ENCODE measurements around the gene ZFAND4. TPM values are rescaled to one million over a fixed set of nuclear protein-coding genes. Genes with fewer than 3 reads are reported as not detected.
"Not testable (repeated sequence)": the region's sequence is repeated elsewhere in the genome, so short reads cannot be mapped to it uniquely, and the experiment has no call there.

The ZFAND4 gene
- total RNA-seq, 1 experiment from 2014 or later, result 18.3 TPM

- CTCF ChIA-PET, result interaction anchor here (0.6 to 0.8 kb wide), 3 partner anchors 18 to 1457 kb away, joined by 4 to 6 read pairs (median 5); no protein-coding TSS in a partner anchor
- H3K36me3 Mint-ChIP-seq, result no peaks in the 10 kb centered on the region
- 0 out of 2 replicates have a peak, but pooled peaks cover 7% of the 10 kb centered on the region for H3K9me3 Mint-ChIP-seq
- no peak overlapping the region for H3K27ac Mint-ChIP-seq
- no peak overlapping the region for H3K4me3 Mint-ChIP-seq
- ATAC-seq (no peak), DNase-seq (ENCODE audit: low spot score) (no peak)
- POLR2A ChIA-PET, result interaction anchor here (0.7 kb wide), 1 partner anchor 37 kb away, joined by 3 read pairs; no protein-coding TSS in a partner anchor
- TF ChIP-seq, protein P1, sequence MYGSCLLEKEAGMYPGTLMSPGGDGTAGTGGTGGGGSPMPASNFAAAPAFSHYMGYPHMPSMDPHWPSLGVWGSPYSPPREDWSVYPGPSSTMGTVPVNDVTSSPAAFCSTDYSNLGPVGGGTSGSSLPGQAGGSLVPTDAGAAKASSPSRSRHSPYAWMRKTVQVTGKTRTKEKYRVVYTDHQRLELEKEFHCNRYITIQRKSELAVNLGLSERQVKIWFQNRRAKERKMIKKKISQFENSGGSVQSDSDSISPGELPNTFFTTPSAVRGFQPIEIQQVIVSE (CRISPR knock-in tag; IDR thresholded peaks at IDR 0.05; ENCODE audit: borderline replicate concordance), result no peak
- TF ChIP-seq, protein P2, sequence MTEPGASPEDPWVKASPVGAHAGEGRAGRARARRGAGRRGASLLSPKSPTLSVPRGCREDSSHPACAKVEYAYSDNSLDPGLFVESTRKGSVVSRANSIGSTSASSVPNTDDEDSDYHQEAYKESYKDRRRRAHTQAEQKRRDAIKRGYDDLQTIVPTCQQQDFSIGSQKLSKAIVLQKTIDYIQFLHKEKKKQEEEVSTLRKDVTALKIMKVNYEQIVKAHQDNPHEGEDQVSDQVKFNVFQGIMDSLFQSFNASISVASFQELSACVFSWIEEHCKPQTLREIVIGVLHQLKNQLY (CRISPR knock-in tag; IDR thresholded peaks at IDR 0.05), result no peak
- TF ChIP-seq ZMAT4 (CRISPR knock-in tag; IDR thresholded peaks at IDR 0.05) (no peak), MAX (CRISPR knock-in tag; IDR thresholded peaks at IDR 0.05) (no peak), ZNF232 (CRISPR knock-in tag; IDR thresholded peaks at IDR 0.05) (no peak), JAZF1 (CRISPR knock-in tag; IDR thresholded peaks at IDR 0.05) (no peak), ZBTB21 (CRISPR knock-in tag; IDR thresholded peaks at IDR 0.05; ENCODE audit: borderline replicate concordance) (no peak), OVOL2 (CRISPR knock-in tag; IDR thresholded peaks at IDR 0.05; ENCODE audit: borderline replicate concordance) (no peak), ZNF317 (CRISPR knock-in tag; IDR thresholded peaks at IDR 0.05; ENCODE audit: borderline replicate concordance, low read depth) (no peak), FOXJ3 (CRISPR knock-in tag; IDR thresholded peaks at IDR 0.05; ENCODE audit: borderline replicate concordance) (no peak), GRHL2 (CRISPR knock-in tag; IDR thresholded peaks at IDR 0.05; ENCODE audit: insufficient replicate concordance, severe bottlenecking) (no peak), ZNF138 (CRISPR knock-in tag; conservative IDR thresholded peaks at IDR 0.05) (no peak)
- TF ChIP-seq, protein P3, sequence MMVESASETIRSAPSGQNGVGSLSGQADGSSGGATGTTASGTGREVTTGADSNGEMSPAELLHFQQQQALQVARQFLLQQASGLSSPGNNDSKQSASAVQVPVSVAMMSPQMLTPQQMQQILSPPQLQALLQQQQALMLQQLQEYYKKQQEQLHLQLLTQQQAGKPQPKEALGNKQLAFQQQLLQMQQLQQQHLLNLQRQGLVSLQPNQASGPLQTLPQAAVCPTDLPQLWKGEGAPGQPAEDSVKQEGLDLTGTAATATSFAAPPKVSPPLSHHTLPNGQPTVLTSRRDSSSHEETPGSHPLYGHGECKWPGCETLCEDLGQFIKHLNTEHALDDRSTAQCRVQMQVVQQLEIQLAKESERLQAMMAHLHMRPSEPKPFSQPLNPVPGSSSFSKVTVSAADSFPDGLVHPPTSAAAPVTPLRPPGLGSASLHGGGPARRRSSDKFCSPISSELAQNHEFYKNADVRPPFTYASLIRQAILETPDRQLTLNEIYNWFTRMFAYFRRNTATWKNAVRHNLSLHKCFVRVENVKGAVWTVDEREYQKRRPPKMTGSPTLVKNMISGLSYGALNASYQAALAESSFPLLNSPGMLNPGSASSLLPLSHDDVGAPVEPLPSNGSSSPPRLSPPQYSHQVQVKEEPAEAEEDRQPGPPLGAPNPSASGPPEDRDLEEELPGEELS (CRISPR knock-in tag; IDR thresholded peaks at IDR 0.05), result no peak
- TF ChIP-seq, protein P4, sequence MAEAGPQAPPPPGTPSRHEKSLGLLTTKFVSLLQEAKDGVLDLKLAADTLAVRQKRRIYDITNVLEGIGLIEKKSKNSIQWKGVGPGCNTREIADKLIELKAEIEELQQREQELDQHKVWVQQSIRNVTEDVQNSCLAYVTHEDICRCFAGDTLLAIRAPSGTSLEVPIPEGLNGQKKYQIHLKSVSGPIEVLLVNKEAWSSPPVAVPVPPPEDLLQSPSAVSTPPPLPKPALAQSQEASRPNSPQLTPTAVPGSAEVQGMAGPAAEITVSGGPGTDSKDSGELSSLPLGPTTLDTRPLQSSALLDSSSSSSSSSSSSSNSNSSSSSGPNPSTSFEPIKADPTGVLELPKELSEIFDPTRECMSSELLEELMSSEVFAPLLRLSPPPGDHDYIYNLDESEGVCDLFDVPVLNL (CRISPR knock-in tag; IDR thresholded peaks at IDR 0.05; ENCODE audit: borderline replicate concordance, low read depth), result no peak
- H3K27me3 Mint-ChIP-seq (ENCODE audit: low read depth), result no peaks in the 10 kb centered on the region
- H3K4me1 Mint-ChIP-seq, result peaks cover 11% of the 10 kb centered on the region
Observed at GRCh38 chr10:45575966-45576597, 96.5 kb downstream of the ZFAND4 start.

GRCh38 chr10:45575032-45575761 lies 97.4 kb downstream of the ZFAND4 start:
- peak; percentile 77 for ATAC-seq
- H3K9me3 Mint-ChIP-seq; DNase-seq (ENCODE audit: low spot score); H3K27me3 Mint-ChIP-seq (ENCODE audit: low read depth); H3K36me3 Mint-ChIP-seq; H3K4me1 Mint-ChIP-seq; H3K27ac Mint-ChIP-seq; POLR2A ChIA-PET; H3K4me3 Mint-ChIP-seq: not testable (repeated sequence)
- CTCF ChIA-PET, result interaction anchor here (0.9 kb wide), 1 partner anchor 110 kb away, joined by 7 read pairs; no protein-coding TSS in a partner anchor

DNA sequence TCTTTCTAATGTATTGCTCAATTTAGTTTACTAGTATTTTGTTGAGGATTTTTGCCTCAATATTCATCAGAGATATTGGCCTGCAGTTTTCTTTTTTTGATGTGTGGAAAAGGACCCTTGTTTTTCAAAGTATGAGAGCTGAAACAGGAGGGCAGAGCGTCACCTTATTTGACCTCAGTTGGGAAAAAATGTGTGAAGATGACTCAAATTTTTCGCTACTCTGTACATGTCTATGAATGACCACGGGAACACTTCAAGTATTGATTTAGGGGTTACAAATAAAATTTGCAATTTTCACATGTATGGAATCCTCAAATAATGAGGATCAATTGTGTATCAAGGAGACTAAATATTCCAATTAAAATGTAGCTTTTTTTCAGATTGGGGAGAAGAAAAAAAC lies 103.1 kb downstream of the ZFAND4 start:
- peak overlapping the region; percentile 42; the same call in 1 of the 2 replicates for H3K27ac Mint-ChIP-seq
- CTCF ChIA-PET, result no interaction called here
- TF ChIP-seq RELA (CRISPR knock-in tag; IDR thresholded peaks at IDR 0.05; ENCODE audit: borderline replicate concordance), result no peak
- TF ChIP-seq, protein P5, sequence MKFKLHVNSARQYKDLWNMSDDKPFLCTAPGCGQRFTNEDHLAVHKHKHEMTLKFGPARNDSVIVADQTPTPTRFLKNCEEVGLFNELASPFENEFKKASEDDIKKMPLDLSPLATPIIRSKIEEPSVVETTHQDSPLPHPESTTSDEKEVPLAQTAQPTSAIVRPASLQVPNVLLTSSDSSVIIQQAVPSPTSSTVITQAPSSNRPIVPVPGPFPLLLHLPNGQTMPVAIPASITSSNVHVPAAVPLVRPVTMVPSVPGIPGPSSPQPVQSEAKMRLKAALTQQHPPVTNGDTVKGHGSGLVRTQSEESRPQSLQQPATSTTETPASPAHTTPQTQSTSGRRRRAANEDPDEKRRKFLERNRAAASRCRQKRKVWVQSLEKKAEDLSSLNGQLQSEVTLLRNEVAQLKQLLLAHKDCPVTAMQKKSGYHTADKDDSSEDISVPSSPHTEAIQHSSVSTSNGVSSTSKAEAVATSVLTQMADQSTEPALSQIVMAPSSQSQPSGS (CRISPR knock-in tag; IDR thresholded peaks at IDR 0.05; ENCODE audit: borderline replicate concordance, low read depth), result no peak
- TF ChIP-seq TEAD1 (CRISPR knock-in tag; IDR thresholded peaks at IDR 0.05), result no peak
- no peak for TF ChIP-seq ZNF396 (CRISPR knock-in tag; IDR thresholded peaks at IDR 0.05; ENCODE audit: borderline replicate concordance)
- no peak for TF ChIP-seq ZNF263 (CRISPR knock-in tag; IDR thresholded peaks at IDR 0.05; ENCODE audit: low read depth)
- no peak for TF ChIP-seq ATF1 (CRISPR knock-in tag; IDR thresholded peaks at IDR 0.05)
- TF ChIP-seq PRRX2 (CRISPR knock-in tag; IDR thresholded peaks at IDR 0.05), result no peak
- TF ChIP-seq, protein P1 (CRISPR knock-in tag; IDR thresholded peaks at IDR 0.05; ENCODE audit: borderline replicate concordance), result no peak
- no peak for TF ChIP-seq FOXK1 (CRISPR knock-in tag; IDR thresholded peaks at IDR 0.05)

More for the DNA sequence above, 103.1 kb downstream of the ZFAND4 start:
- DNase-seq (ENCODE audit: low spot score) (no peak), ATAC-seq (no peak)
- Mint-ChIP-seq H3K4me3 (no peak overlapping the region), H3K36me3 (no peaks in the 10 kb centered on the region; the same call in 1 of the 2 replicates), H3K27me3 (ENCODE audit: low read depth) (no peaks in the 10 kb centered on the region), H3K9me3 (peaks cover 13% of the 10 kb centered on the region; the same call in 1 of the 2 replicates), H3K4me1 (peaks cover 6% of the 10 kb centered on the region)
- POLR2A ChIA-PET, result no interaction called here
